AG09319 (cell line): ENCODE measurements around the gene KRTAP10-10.

Source experiments
- DNase-seq: peaks from one replicate; pipeline ENCODE4 v3.0.0-alpha.2; 2010; ENCODE audit warnings: low read depth; ENCODE audit errors: extremely low read depth
- TF ChIP-seq, protein P1 (sequence below): IDR thresholded peaks from 2 replicates; pipeline ENCODE4 v1.5.1; 2011; ENCODE audit warnings: low read depth, mild to moderate bottlenecking, inconsistent platforms, low read length, moderate library complexity

KRTAP10-10 gene

DNA sequence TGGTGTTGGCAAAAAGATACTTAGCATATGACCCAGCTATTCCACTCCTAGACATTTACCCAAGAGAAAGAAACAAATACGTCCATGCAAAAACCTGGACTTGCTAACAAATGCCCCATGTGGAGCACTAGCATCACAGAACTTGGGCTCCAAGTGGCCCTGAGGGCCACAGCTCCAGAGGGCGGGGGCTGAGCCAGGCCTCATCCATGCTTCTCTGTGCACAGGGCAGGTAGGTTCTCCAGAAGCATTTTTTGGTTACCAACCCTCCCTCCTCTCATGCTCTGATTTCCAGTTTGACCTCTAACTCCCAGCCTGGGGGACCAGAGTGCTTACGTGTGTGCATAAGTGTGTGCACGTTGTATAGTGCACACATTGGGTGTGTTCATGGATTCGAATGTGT, 27.5 kb downstream of the KRTAP10-10 start:
- TF ChIP-seq, protein P1, sequence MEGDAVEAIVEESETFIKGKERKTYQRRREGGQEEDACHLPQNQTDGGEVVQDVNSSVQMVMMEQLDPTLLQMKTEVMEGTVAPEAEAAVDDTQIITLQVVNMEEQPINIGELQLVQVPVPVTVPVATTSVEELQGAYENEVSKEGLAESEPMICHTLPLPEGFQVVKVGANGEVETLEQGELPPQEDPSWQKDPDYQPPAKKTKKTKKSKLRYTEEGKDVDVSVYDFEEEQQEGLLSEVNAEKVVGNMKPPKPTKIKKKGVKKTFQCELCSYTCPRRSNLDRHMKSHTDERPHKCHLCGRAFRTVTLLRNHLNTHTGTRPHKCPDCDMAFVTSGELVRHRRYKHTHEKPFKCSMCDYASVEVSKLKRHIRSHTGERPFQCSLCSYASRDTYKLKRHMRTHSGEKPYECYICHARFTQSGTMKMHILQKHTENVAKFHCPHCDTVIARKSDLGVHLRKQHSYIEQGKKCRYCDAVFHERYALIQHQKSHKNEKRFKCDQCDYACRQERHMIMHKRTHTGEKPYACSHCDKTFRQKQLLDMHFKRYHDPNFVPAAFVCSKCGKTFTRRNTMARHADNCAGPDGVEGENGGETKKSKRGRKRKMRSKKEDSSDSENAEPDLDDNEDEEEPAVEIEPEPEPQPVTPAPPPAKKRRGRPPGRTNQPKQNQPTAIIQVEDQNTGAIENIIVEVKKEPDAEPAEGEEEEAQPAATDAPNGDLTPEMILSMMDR, result no peak

GRCh38 chr21:44666401-44667320, 29.5 kb downstream of the KRTAP10-10 start, which contains the start of gene KRTAP12-2:
TSS of gene KRTAP12-2 (minus strand) at chr21:44666927. CDS start at chr21:44666886, 41 bp downstream.
- no peak for DNase-seq
- TF ChIP-seq, protein P1, result no peak

More for the DNA sequence above, 27.5 kb downstream of the KRTAP10-10 start:
- no peak for DNase-seq

- TF ChIP-seq, protein P1, result no peak
- DNase-seq, result no peak
These were observed 30.5 kb downstream of the KRTAP10-10 start for GRCh38 chr21:44667612-44668011.

DNA sequence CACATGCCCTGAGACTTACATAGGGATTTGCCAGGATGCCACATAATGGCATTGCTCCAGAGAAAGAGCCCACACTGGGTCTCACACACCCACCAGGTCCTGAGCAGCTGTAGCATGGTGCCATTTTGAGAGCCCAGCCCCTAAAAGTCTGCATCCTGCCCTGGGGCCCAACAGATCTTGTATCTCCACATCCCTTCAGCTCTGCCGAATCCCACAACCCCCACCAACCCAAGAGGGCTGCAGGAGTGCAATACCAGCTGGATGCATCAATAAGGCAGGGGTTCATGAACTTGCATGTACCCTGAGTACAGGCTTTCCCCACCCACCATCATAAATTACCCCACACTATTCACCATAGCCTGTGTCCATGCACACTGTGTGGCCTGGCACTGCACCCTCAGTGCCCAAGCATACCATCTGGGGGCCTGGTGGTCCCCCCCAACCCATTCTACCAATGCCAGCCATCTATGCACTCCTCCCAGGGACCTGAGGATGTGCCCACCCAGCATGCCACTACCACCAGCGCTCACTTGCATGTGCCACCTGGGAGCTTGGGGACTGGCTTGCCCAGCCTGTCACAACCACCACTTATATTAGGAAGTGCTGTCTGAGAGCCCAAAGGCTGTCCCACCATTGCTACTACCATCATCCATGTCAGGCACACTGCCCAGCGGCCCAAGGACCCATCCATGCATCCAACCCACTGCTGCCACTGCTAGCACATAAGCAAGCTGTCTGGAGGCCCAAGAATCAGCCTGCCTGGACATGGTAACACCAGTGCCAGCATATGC, 33.7 kb downstream of the KRTAP10-10 start:
- DNase-seq, result no peak
- TF ChIP-seq, protein P1, result no peak

DNA sequence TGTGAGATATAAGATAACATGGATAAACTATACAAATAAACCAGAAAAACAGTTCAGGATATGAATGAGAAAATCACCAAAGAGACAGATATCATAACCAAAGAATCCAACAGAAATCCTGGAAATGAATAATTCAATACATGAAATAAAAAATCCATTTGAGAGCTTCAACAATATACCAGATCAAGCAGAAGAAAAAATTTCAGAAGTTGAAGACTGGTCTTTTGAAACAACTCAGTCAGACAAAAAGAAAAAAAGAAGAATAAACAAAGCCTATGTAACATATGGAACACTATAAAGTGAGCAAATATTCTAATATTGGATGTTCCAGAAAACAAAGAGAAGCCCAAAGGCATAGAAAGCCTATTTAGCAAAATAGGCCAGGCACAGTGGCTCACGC, 34.8 kb downstream of the KRTAP10-10 start:
- DNase-seq, result no peak
- TF ChIP-seq, protein P1, result no peak

DNA sequence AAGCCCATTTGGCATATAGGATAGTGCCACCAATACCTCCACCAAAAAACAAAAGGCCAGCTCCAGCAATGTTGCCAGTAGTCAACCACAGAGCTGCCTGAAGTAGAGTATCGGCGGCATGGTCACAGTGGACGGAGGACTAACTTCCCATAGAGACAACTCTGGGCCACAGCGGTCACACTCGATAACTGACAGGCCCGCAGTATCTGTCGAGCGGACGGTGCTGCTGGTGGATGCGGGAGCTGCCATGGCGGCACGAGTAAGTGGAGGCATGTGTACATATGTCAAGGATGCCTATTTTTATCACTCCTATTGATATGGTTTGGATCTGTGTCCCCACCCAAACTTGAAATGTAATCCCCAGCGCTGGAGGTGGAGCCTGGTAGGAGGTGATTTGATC, 40.7 kb downstream of the KRTAP10-10 start:
- no peak for DNase-seq
- TF ChIP-seq, protein P1, result no peak

DNA sequence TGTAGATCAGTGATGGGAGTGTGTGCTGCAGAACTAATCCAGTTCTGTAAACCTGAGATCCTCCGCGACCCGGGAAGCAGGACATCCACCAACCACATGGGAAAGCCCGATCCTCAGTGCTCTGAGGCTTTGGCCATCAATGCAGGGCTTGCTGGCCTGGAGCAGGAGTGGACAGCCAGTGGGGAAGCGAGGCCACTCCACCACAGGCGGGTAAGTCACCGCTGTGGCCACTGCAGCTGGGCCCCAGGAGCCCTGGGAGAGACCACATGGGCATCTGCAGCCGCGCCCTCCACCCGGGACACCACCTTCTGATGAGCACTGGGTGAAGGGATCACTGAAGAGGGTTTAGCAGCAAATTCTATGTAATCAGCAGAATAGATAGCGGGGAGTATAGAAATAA, 44.0 kb downstream of the KRTAP10-10 start:
- no peak for DNase-seq

More for the DNA sequence above, 44.0 kb downstream of the KRTAP10-10 start:
- TF ChIP-seq, protein P1, result no peak
